CMK (cell line): ENCODE results near the gene ROBO2.

Experiments used
- DNase-seq: peaks from one replicate; pipeline ENCODE4 v3.0.0-alpha.2; 2010; ENCODE audit warnings: low read depth

The ROBO2 gene, protein sequence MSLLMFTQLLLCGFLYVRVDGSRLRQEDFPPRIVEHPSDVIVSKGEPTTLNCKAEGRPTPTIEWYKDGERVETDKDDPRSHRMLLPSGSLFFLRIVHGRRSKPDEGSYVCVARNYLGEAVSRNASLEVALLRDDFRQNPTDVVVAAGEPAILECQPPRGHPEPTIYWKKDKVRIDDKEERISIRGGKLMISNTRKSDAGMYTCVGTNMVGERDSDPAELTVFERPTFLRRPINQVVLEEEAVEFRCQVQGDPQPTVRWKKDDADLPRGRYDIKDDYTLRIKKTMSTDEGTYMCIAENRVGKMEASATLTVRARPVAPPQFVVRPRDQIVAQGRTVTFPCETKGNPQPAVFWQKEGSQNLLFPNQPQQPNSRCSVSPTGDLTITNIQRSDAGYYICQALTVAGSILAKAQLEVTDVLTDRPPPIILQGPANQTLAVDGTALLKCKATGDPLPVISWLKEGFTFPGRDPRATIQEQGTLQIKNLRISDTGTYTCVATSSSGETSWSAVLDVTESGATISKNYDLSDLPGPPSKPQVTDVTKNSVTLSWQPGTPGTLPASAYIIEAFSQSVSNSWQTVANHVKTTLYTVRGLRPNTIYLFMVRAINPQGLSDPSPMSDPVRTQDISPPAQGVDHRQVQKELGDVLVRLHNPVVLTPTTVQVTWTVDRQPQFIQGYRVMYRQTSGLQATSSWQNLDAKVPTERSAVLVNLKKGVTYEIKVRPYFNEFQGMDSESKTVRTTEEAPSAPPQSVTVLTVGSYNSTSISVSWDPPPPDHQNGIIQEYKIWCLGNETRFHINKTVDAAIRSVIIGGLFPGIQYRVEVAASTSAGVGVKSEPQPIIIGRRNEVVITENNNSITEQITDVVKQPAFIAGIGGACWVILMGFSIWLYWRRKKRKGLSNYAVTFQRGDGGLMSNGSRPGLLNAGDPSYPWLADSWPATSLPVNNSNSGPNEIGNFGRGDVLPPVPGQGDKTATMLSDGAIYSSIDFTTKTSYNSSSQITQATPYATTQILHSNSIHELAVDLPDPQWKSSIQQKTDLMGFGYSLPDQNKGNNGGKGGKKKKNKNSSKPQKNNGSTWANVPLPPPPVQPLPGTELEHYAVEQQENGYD (N-terminal part only)

DNA sequence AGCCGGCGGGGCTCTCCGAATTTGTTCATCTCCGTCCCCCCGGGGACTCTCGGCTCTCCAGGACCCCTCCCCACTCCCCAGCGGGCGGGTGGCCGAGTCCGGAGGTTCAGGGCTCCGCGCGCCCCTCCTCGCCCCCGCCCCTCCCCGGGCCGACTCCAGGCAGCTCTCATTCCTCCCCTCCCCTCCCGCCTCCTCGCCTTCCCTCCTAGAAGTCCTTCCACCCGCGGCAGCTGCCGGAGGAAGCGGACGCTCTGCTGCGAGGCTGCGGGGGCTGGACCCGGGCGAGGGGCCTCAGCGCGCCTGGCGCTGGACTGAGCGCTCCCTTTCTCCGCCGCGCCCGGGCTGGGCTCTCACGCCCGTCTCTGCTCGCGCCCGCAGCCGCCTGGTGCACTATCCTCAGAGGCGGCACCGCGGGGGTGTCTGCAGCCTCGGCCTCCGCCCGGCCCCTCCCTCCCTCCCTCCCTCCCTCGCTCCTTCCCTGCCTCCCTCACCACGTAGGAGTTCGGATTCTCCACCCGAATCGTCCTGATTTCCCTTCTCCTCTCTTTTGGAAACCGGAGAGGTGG lies at the start of gene ROBO2:
Gene ROBO2 (plus strand): TSS at position 494 of the 566 bp plus-strand sequence. CDS start 687 bp downstream, outside the sequence.
- DNase-seq: no peak

DNA sequence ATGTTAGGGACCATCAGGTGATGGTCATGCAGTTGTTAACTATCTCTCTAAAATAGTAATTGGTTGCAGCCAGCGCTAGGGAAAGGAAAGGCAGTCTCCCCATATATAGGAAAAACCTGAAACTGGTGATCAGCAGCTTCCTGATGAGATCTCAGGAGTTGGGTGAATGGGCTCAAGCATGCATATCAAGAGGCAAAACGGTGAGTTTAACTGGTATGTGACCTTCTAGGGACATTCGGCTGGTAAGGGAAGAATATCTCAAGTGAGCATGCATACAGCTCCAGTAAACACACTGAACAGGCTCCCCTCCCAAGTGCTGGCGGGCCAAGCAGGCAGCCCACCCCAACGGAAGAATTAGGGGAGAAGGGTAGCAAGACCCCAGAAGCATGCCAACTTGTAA lies 49.3 kb upstream of the ROBO2 start:
- no peak for DNase-seq

DNA sequence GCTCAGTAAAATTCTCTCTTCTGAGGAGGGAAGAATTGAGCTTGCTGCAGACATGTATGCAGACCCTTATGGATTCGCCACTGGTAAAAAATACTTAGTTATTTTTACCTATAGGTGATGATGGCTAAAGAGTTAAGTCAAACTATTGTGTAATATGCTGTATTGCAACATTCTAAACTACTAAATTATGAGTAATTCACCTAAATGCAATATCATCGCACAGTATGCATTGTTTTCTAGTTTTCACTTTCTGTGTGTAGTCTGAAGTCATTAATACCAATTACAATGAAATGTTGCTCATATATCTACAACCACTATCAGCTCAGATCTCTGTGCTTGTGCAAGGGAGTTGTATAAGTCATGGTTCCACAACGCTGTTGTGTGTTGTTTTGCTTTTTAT lies 48.7 kb upstream of the ROBO2 start:
- DNase-seq: no peak

DNA sequence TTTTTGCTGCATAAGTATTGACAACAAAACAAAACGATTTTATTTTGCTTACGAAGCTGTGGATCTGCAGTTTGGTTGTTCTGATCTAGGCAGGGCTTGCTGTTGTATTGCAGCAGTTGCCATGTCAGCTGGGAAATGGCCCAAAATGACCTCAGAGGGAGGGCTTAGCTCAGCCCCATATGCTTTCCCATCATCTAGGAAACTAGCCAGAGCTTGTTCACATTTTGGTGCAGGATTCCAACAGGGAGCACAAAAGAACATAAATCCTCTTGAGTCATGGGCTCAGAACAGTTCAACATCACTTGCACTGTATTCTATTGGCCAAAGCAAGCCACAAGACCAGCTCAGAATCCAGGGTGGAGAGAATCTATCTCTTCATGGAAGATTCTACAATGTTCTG lies 42.2 kb upstream of the ROBO2 start:
- DNase-seq: no peak

DNA sequence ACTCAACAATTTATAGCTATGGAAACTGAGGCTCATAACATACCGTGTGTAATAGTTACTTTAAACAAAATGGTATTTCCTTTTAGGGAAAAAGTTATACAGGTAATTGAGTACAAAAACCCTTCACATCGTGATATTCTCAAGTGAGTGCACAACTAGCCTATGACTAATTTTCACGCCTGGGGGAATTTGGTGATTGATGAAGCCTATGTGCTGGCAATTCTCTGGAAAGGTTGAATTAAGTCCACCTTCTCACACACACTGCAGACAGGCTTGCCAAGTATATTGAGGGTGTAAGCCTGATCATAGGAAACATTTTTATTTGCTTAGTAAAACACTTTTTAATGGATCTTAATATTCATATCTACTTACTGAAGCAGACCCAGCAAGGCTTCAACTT lies 41.3 kb upstream of the ROBO2 start:
- DNase-seq: no peak

DNA sequence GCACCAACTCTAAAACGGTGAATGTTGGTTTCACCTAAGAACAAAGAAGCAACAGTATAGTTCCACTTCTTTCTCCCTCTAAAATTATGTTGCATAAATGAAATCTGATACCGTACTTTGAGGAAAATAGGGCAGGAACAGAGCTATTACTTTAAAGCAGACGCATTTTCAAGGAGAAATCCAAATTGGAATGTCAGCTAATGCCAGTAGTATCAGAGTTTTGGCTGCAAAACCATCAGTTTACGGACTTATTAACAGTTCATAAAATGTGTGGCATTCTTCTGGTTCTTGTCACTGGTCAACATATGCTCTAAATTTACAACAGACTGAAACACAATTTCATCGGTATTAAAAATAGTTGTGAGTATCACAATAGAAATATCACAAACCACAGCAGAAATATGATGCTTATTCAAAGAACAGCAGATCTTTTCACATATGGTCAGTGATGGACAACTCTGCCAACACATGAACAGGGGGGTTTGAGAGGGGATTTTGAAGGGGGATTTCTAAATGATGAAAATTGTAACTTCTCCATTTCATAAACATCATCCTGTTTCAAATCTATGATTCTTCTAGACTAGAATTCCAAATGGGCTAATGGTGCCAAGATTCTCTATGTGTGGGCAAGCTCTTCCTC lies 38.7 kb upstream of the ROBO2 start:
- DNase-seq: no peak

DNA sequence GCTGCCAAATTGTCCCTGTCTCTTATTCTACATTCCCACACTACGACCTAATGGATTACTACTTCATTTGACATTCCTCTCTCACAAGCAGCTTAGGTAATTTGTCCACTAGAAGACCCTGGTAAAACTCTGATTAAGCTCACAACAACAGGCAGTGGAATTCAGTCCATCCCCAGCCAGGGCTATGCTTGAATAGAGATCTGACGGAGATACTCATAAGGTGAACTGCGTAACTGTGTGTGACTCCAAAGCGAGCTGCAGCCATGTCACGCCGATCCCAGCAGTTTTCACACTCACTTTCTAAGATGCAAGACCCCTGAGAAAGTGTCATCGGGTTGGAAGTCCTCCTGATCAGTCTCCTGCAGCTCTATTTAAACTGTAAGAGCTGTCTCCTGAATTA lies 25.7 kb upstream of the ROBO2 start:
- DNase-seq: no peak

GRCh38 chr3:77025471-77025870 lies 14.4 kb upstream of the ROBO2 start:
- no peak for DNase-seq

DNA sequence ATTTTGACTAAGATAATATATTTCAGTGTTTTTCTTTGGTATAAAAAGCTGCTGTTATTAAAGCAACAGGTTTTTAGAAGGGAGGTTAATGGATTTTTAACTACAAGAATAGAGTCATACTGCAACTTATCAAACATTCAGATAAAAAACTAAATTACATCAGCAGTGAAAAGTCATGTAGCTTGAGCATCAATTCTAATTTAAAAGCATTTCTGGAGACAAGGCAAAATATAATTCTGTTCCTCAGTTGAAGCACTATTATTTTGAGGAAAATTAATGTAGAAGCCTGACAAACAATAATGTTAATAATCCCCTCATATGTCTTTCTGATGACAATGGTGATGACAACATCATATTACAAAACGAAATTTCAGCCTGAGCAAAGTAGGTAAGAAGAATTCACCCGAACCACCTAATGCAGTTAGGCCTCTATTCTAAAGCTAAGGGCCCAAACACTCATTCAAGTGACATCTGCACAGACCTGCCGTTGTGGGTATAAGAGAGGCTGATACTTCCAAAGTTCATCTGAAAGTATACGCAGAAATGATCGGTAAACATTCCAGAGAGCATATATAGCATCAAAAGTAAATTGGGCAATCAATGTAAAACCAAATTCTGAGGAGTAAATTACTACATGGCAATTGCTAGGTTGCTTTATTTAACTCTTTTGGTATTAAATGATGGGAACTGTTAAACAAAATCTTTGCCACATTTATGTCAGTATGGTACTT lies 12.8 kb upstream of the ROBO2 start:
- DNase-seq: no peak

DNA sequence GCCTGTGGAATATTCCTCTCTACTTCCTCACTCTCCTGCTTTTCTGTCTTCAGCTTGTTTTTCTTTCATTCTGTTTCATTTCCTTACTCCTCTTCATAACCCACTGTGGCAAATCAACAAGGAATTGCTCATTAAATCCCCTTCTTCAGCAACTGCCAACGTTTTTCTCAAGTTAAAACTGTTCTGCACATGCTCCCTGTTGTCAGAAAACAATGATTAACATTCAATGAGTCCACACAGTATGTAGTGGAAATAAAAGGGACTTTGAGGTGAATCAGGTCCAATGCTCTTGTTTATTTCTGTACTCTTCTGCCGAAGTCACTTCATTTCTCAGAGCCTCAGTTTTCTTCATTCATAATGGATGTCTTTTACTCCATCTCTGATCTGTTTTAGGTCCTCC lies 11.9 kb upstream of the ROBO2 start:
- no peak for DNase-seq

DNA sequence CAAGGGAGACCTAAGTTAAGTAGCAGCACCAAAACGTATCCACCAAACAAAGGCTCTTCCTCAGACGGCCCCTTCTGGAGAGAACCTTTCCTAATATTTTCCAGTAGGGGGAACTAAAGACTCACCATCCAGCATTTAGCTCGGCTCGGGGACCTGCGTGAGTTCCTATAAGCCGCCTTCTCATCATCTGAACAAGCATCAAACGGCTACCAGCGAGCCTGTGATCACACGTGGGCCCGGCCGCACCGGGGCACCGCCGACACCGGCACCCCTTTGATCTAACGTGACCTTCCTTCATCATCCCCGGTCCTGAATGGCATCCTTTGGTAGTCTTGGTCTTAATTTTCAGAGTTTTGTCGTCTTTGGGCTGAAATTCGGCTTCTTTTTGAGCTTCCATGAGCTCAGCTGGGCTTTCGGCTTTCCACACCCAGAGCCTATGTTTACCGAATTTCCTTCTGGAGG lies 1.4 kb upstream of the ROBO2 start:
- peak; percentile 62 for DNase-seq

- DNase-seq: no peak
Observed at GRCh38 chr3:77038930-77039605, 831 bp upstream of the ROBO2 start.

DNA sequence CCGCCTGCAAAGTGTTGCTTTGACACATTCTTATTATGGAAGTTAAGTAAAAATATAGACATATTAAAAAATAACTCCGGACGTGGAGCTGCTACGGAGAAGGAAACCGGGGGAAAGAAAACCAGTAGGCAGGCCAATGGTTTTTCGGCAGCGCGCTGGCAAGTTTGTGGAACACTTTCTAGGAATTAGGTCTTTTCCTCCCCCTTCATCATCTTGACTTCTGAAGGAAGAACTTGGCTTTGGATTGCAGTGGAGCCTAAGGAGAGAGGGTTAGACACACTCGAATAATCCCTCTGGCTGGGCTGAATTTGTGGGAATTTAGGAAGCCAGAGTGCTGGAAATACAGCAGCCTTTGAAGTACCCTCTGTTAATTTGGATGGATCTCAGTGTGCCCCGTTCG lies 317 bp downstream of the ROBO2 start:
- DNase-seq: no peak

DNA sequence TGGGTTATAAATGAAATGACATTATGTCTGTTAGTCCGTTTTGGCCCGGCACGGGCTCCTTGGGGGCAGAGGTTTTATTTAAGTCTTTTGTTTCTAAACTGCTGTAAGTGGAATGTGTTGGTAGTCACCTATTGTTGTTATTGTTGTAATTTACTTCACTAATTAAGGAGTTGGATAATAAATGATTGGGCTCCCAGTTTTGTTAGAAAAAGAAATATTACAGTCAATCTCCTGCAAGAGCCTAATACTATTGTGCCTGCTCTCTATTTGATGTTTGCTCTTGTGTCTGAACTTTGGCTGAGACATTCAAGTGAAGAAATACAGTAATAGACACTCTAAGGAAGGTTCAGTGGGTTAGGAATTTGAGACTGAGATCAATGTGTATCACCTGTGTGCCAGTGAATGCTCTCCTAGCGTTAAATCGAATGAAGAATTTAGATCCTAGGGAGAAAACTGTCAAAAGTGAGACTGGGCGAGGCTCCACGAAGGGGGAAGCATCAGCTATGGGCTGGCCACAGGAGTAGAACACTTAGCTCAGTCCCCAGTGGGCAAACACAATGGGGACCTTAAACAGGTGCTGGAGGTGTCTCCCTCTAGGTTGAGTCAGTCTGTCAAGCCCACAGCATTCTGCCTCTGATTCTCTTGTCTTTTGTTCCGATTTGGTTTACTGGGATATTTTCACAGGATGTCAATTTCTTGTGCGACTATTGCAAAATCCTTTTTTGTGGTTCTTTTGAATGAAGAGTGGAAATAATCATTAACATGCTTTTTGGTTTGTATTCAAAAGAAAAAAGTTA lies 1.2 kb downstream of the ROBO2 start:
- DNase-seq: no peak

GRCh38 chr3:77041811-77042210 lies 1.9 kb downstream of the ROBO2 start:
- no peak for DNase-seq

DNA sequence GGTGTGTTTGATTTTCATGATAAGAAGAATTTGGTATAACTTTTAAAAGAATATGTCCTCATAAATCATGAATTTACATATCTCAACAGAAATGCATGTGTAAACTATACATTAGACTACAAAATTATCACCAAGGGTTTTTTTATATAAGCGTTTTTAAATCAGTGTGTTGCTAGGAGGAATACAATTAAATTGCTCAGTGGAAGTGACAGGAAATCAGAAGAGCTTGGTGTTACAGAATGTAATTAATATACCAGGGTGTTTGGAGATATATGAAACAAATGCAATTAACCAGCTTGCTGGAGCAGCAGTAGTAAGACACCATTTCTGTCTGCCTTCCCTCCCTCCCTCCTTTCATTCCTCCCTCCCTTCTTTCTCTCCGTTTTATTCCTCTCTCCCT lies 2.4 kb downstream of the ROBO2 start:
- no peak for DNase-seq

- no peak for DNase-seq
Observed at GRCh38 chr3:77042882-77043281, 3.0 kb downstream of the ROBO2 start.

GRCh38 chr3:77045686-77046085 lies 5.8 kb downstream of the ROBO2 start:
- DNase-seq: no peak

- no peak for DNase-seq
Observed at GRCh38 chr3:77048186-77048585, 8.3 kb downstream of the ROBO2 start.

DNA sequence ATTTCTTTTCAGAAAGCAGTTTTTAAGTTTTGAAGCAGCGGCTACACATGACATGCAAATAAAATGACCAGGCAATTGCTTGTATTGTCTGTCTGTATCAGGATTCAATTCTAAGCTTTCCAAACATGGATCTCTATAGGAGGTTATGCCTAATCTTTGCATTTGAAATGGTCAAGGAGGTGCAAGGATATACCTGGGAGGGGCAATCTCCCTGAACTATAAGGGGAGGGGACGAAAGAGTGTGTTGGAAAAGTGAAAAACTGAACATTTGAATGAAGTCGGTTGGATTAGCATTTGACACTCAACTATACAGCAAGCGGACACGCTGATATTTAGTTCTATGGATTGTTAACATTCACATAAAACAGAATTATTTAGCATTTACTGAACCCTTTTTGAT lies 11.7 kb downstream of the ROBO2 start:
- DNase-seq: no peak
